ENCODE data around the gene FOXP1. TPM values are rescaled to one million over a fixed set of nuclear protein-coding genes. Genes with fewer than 3 reads are reported as not detected.

Gene FOXP1
- total and polyA plus RNA-seq, 4 donors, result 4.9 to 35.4 (median 32.0) TPM

- TF ChIP-seq ZBTB33 (IDR thresholded peaks at IDR 0.05) (no peak), YY1 (IDR thresholded peaks at IDR 0.05) (no peak), EGR1 (IDR thresholded peaks at IDR 0.05; ENCODE audit: low read depth in 2 of 2) (no peak), RAD21 (IDR thresholded peaks at IDR 0.05) (no peak), CTCF (IDR thresholded peaks at IDR 0.05; ENCODE audit: low read depth, low read length, missing input control) (no peak), RXRA (IDR thresholded peaks at IDR 0.05) (no peak)
Observed at GRCh38 chr3:71310359-71310979, 273.1 kb downstream of the FOXP1 start (continued).

- whole genome bisulfite sequencing, result 96% methylated on average over 1 of the region's 1 CpG
- no peaks in the 10 kb centered on the region for H3K36me3 ChIP-seq (ENCODE audit: control insufficient read depth in 4 of 4, insufficient read depth in 3 of 4, low read depth in 1 of 4, low read length in 3 of 4)
- H3K27ac ChIP-seq (ENCODE audit: low read depth in 1 of 2, low read length in 2 of 2), result no peak overlapping the region
- TF ChIP-seq TAF1 (conservative IDR thresholded peaks at IDR 0.05), result no peak
- TF ChIP-seq JUND (IDR thresholded peaks at IDR 0.05), result no peak
- no peak for TF ChIP-seq ZBTB33 (IDR thresholded peaks at IDR 0.05)
- TF ChIP-seq YY1 (IDR thresholded peaks at IDR 0.05), result no peak
- TF ChIP-seq HNF4G (IDR thresholded peaks at IDR 0.05), result no peak
- no peak for TF ChIP-seq CTCF (IDR thresholded peaks at IDR 0.05; ENCODE audit: low read depth, low read length, missing input control)
- TF ChIP-seq EGR1 (IDR thresholded peaks at IDR 0.05; ENCODE audit: low read depth in 2 of 2), result no peak
- no peak for TF ChIP-seq RXRA (IDR thresholded peaks at IDR 0.05)
- TF ChIP-seq ATF3 (IDR thresholded peaks at IDR 0.05), result no peak
- no peak for TF ChIP-seq SP1 (IDR thresholded peaks at IDR 0.05)
- TF ChIP-seq FOXA2 (IDR thresholded peaks at IDR 0.05), result no peak
- no peak for TF ChIP-seq MAX (IDR thresholded peaks at IDR 0.05)
- TF ChIP-seq NR2F2 (IDR thresholded peaks at IDR 0.05), result no peak
- no peak for TF ChIP-seq GABPA (IDR thresholded peaks at IDR 0.05 in 1 of 2, conservative IDR thresholded peaks at IDR 0.05 in 1 of 2)
- TF ChIP-seq HNF4A (conservative IDR thresholded peaks at IDR 0.05), result no peak
- no peak for TF ChIP-seq RAD21 (IDR thresholded peaks at IDR 0.05)
- TF ChIP-seq REST (IDR thresholded peaks at IDR 0.05), result no peak
- TF ChIP-seq FOXA1 (IDR thresholded peaks at IDR 0.05), result no peak
- no peak overlapping the region for H3K4me3 ChIP-seq (ENCODE audit: low read depth in 1 of 3, low read length in 3 of 3)
- peaks cover 0 to 21% (median 1%) of the 10 kb centered on the region in 4 donors for H3K4me1 ChIP-seq (ENCODE audit: control insufficient read depth in 4 of 4, insufficient read depth in 4 of 4, low read length in 3 of 4)
- no peak for DNase-seq (ENCODE audit: low spot score)
- H3K27me3 ChIP-seq (ENCODE audit: control insufficient read depth in 4 of 4, insufficient read depth in 4 of 4, low read length in 3 of 4), result no peaks in the 10 kb centered on the region
- H3K9ac ChIP-seq (ENCODE audit: low read depth in 1 of 2, low read length in 2 of 2), result no peak overlapping the region
- no peaks in the 10 kb centered on the region for H3K9me3 ChIP-seq (ENCODE audit: control insufficient read depth in 4 of 4, low read length in 3 of 4)
Observed at GRCh38 chr3:71309886-71310285, 273.6 kb downstream of the FOXP1 start.
